LNCaP clone FGC (cell line): ENCODE results near the gene ST8SIA5.

Experiments
- DNase-seq: peaks from one replicate; pipeline ENCODE4 v3.0.0-alpha.2; 2011; ENCODE audit warnings: low read depth
- H3K4me3 ChIP-seq: 2 replicates; pipeline ENCODE4 v1.5.1; 2011; ENCODE audit warnings: mild to moderate bottlenecking, low read depth, low read length, control low read depth
- CTCF ChIP-seq: IDR thresholded peaks from 2 replicates; pipeline ENCODE4 v1.5.1; 2012; ENCODE audit warnings: mild to moderate bottlenecking; ENCODE audit not compliant: control insufficient read depth, insufficient read depth; ENCODE audit errors: extremely low read depth

ST8SIA5 gene

GRCh38 chr18:46715062-46715461, 41.8 kb downstream of the ST8SIA5 start:
- TF ChIP-seq CTCF = no peak
- no peak for DNase-seq
- no peak overlapping the region for H3K4me3 ChIP-seq

- DNase-seq = no peak
- H3K4me3 ChIP-seq = no peak overlapping the region
- no peak for TF ChIP-seq CTCF
Measured at GRCh38 chr18:46712406-46712805, 44.4 kb downstream of the ST8SIA5 start.

GRCh38 chr18:46711444-46711863, 45.4 kb downstream of the ST8SIA5 start:
- TF ChIP-seq CTCF = no peak
- no peak for DNase-seq
- no peak overlapping the region for H3K4me3 ChIP-seq

GRCh38 chr18:46706968-46707367, 49.9 kb downstream of the ST8SIA5 start:
- no peak overlapping the region for H3K4me3 ChIP-seq
- DNase-seq = no peak
- TF ChIP-seq CTCF = no peak

GRCh38 chr18:46705521-46705920, 51.3 kb downstream of the ST8SIA5 start:
- DNase-seq = no peak
- H3K4me3 ChIP-seq = no peak overlapping the region
- TF ChIP-seq CTCF = no peak

- DNase-seq = no peak
Measured at GRCh38 chr18:46704816-46705215, 52.0 kb downstream of the ST8SIA5 start.

More at GRCh38 chr18:46704816-46705215, 52.0 kb downstream of the ST8SIA5 start:
- no peak for TF ChIP-seq CTCF
- H3K4me3 ChIP-seq = no peak overlapping the region
